ENCODE data around the gene IFI16. TPM values are rescaled to one million over a fixed set of nuclear protein-coding genes. Genes with fewer than 3 reads are reported as not detected.
A peak's percentile ranks its signal among the peaks of the same experiment; 100 is the strongest.

Gene IFI16
- total and polyA plus RNA-seq, 10 of the 15 experiments (the other 5 are each of a cell fraction or from before 2014, with no cell fraction given) = 120 to 375 (median 188) TPM

- in situ Hi-C loops (cut with MboI) = loop anchor here (5.0 kb wide), 2 partner anchors 205 to 490 kb away; no protein-coding TSS in a partner anchor
- TF ChIP-seq, protein P1, sequence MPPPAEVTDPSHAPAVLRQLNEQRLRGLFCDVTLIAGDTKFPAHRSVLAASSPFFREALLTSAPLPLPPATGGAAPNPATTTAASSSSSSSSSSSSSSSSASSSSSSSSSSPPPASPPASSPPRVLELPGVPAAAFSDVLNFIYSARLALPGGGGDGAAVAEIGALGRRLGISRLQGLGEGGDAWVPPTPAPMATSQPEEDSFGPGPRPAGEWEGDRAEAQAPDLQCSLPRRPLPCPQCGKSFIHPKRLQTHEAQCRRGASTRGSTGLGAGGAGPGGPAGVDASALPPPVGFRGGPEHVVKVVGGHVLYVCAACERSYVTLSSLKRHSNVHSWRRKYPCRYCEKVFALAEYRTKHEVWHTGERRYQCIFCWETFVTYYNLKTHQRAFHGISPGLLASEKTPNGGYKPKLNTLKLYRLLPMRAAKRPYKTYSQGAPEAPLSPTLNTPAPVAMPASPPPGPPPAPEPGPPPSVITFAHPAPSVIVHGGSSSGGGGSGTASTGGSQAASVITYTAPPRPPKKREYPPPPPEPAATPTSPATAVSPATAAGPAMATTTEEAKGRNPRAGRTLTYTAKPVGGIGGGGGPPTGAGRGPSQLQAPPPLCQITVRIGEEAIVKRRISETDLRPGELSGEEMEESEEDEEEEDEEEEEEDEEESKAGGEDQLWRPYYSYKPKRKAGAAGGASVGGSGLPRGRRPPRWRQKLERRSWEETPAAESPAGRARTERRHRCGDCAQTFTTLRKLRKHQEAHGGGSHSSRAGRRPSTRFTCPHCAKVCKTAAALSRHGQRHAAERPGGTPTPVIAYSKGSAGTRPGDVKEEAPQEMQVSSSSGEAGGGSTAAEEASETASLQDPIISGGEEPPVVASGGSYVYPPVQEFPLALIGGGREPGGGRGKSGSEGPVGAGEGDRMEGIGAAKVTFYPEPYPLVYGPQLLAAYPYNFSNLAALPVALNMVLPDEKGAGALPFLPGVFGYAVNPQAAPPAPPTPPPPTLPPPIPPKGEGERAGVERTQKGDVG (CRISPR knock-in tag; IDR thresholded peaks at IDR 0.05) = no peak
- TF ChIP-seq USF1 (IDR thresholded peaks at IDR 0.05; ENCODE audit: borderline replicate concordance, extremely low read length, insufficient read depth, low read depth, low read length) (no peak), EGR1 (IDR thresholded peaks at IDR 0.05; ENCODE audit: borderline replicate concordance in 1 of 2, low read depth in 2 of 2, low read length in 2 of 2) (no peak), MTA3 (IDR thresholded peaks at IDR 0.05; ENCODE audit: borderline replicate concordance, low read length) (no peak), RELA (IDR thresholded peaks at IDR 0.05; ENCODE audit: borderline replicate concordance, partially characterized antibody) (no peak), SMAD1 (IDR thresholded peaks at IDR 0.05; ENCODE audit: low read depth, partially characterized antibody) (no peak)
- TF ChIP-seq, protein P2, sequence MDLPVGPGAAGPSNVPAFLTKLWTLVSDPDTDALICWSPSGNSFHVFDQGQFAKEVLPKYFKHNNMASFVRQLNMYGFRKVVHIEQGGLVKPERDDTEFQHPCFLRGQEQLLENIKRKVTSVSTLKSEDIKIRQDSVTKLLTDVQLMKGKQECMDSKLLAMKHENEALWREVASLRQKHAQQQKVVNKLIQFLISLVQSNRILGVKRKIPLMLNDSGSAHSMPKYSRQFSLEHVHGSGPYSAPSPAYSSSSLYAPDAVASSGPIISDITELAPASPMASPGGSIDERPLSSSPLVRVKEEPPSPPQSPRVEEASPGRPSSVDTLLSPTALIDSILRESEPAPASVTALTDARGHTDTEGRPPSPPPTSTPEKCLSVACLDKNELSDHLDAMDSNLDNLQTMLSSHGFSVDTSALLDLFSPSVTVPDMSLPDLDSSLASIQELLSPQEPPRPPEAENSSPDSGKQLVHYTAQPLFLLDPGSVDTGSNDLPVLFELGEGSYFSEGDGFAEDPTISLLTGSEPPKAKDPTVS (IDR thresholded peaks at IDR 0.05; ENCODE audit: low read depth, low read length) = no peak
- TF ChIP-seq, protein P3, sequence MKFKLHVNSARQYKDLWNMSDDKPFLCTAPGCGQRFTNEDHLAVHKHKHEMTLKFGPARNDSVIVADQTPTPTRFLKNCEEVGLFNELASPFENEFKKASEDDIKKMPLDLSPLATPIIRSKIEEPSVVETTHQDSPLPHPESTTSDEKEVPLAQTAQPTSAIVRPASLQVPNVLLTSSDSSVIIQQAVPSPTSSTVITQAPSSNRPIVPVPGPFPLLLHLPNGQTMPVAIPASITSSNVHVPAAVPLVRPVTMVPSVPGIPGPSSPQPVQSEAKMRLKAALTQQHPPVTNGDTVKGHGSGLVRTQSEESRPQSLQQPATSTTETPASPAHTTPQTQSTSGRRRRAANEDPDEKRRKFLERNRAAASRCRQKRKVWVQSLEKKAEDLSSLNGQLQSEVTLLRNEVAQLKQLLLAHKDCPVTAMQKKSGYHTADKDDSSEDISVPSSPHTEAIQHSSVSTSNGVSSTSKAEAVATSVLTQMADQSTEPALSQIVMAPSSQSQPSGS (IDR thresholded peaks at IDR 0.05; ENCODE audit: low read length) = no peak
- TF ChIP-seq, protein P4, sequence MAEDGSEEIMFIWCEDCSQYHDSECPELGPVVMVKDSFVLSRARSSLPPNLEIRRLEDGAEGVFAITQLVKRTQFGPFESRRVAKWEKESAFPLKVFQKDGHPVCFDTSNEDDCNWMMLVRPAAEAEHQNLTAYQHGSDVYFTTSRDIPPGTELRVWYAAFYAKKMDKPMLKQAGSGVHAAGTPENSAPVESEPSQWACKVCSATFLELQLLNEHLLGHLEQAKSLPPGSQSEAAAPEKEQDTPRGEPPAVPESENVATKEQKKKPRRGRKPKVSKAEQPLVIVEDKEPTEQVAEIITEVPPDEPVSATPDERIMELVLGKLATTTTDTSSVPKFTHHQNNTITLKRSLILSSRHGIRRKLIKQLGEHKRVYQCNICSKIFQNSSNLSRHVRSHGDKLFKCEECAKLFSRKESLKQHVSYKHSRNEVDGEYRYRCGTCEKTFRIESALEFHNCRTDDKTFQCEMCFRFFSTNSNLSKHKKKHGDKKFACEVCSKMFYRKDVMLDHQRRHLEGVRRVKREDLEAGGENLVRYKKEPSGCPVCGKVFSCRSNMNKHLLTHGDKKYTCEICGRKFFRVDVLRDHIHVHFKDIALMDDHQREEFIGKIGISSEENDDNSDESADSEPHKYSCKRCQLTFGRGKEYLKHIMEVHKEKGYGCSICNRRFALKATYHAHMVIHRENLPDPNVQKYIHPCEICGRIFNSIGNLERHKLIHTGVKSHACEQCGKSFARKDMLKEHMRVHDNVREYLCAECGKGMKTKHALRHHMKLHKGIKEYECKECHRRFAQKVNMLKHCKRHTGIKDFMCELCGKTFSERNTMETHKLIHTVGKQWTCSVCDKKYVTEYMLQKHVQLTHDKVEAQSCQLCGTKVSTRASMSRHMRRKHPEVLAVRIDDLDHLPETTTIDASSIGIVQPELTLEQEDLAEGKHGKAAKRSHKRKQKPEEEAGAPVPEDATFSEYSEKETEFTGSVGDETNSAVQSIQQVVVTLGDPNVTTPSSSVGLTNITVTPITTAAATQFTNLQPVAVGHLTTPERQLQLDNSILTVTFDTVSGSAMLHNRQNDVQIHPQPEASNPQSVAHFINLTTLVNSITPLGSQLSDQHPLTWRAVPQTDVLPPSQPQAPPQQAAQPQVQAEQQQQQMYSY (CRISPR knock-in tag; IDR thresholded peaks at IDR 0.05) = no peak
These were observed 12.7 kb upstream of the IFI16 start for GRCh38 chr1:158996998-158997397.

More at GRCh38 chr1:158996998-158997397, 12.7 kb upstream of the IFI16 start:
- no peaks in the 10 kb centered on the region; a peak in 1 of 4 replicates for H3K36me3 ChIP-seq (ENCODE audit: control insufficient read depth in 2 of 2, insufficient read depth in 2 of 2, low read length in 1 of 2)
- ChIA-PET POLR2A (interaction anchor here (0.9 kb wide), 1 partner anchor 167 kb away, joined by 3 read pairs; no protein-coding TSS in a partner anchor), RAD21 (ENCODE audit: unreplicated experiment) (interaction anchor here (1.0 to 3.4 kb wide), 8 partner anchors 12 to 491 kb away, joined by 3 to 37 read pairs (median 10); partner anchors contain the start of gene AIM2), CTCF (interaction anchor here (0.7 to 3.5 kb wide), 13 partner anchors 11 to 793 kb away, joined by 3 to 62 read pairs (median 13); partner anchors contain the start of gene AIM2), SMC1A (ENCODE audit: uncharacterized antibody, unreplicated experiment) (interaction anchor here (1.1 to 3.1 kb wide), 13 partner anchors 11 to 794 kb away, joined by 3 to 59 read pairs (median 12); partner anchors contain the start of genes AIM2, IFI16 and MNDA)
- H3K27me3 ChIP-seq (replicated peaks in 1 of 2; ENCODE audit: control insufficient read depth in 2 of 2, insufficient read depth in 2 of 2, low read length in 1 of 2) = no peaks in the 10 kb centered on the region
- no TSS peak for BruUV-seq (replicated peaks)
- intact Hi-C loops (cut with micrococcal nuclease; ENCODE audit: unreplicated experiment) = loop anchor here (5.0 to 10.0 kb wide), 2 partner anchors 55 to 342 kb away; no protein-coding TSS in a partner anchor
- no peak for ATAC-seq
- no peak overlapping the region for H3K27ac ChIP-seq (ENCODE audit: control insufficient read depth, insufficient read depth)
- FAIRE-seq = no peak
- no peak overlapping the region for H3K4me3 ChIP-seq
- DNase-seq (ENCODE audit: low read depth, low spot score) = no peak
- peak overlapping the region; percentile 44; the same call in 1 of the 2 replicates for H3K4me2 ChIP-seq (ENCODE audit: control insufficient read depth, insufficient read depth)
- no peak overlapping the region for H3K9ac ChIP-seq (ENCODE audit: control insufficient read depth, insufficient read depth, low read length)
- H4K20me1 ChIP-seq (ENCODE audit: control insufficient read depth, insufficient read depth) = no peaks in the 10 kb centered on the region
- 63% methylated on average over 5 of the region's 5 CpGs for WGBS (ENCODE audit: insufficient coverage, insufficient replicate concordance, low lambda C conversion rate, missing lambda C conversion rate)
- H2AFZ ChIP-seq (ENCODE audit: control insufficient read depth, low read depth, low read length) = no peak overlapping the region
- H3K9me3 ChIP-seq (replicated peaks; ENCODE audit: control insufficient read depth, insufficient read depth, low read length) = no peaks in the 10 kb centered on the region
- no peaks in the 10 kb centered on the region for H3K79me2 ChIP-seq (ENCODE audit: control insufficient read depth, insufficient read depth, low read length)
- peaks cover 7% of the 10 kb centered on the region for H3K4me1 ChIP-seq (ENCODE audit: control insufficient read depth, insufficient read depth, low read length)
